ENCODE results near the gene AR. TPM values are rescaled to one million over a fixed set of nuclear protein-coding genes. Genes with fewer than 3 reads are reported as not detected.

AR gene
- total RNA-seq, 1 experiment from 2014 or later = 0.86 TPM

- Histone ChIP-seq H3K27me3 (replicated peaks; ENCODE audit: control insufficient read depth, insufficient read depth, low read length) (no peaks in the 10 kb centered on the region), H3K9me3 (no peaks in the 10 kb centered on the region), H3K36me3 (ENCODE audit: control insufficient read depth, insufficient read depth, low read length) (no peaks in the 10 kb centered on the region), H3K4me1 (no peaks in the 10 kb centered on the region), H3K4me3 (ENCODE audit: low read depth, low read length) (no peak overlapping the region)
- Mint-ChIP-seq H3K36me3 (ENCODE audit: insufficient read depth, unreplicated experiment) (peaks cover 4% of the 10 kb centered on the region), H3K4me3 (ENCODE audit: unreplicated experiment) (no peak overlapping the region), H3K4me1 (ENCODE audit: low read depth, unreplicated experiment) (no peaks in the 10 kb centered on the region), H3K27ac (ENCODE audit: unreplicated experiment) (no peak overlapping the region), H3K9me3 (ENCODE audit: unreplicated experiment) (no peaks in the 10 kb centered on the region), H3K27me3 (ENCODE audit: insufficient read depth, unreplicated experiment) (no peaks in the 10 kb centered on the region)
- intact Hi-C loops (cut with micrococcal nuclease; ENCODE audit: unreplicated experiment) = no loop called here
- BruUV-seq (replicated peaks) = no TSS peak
- TF ChIP-seq CTCF (IDR thresholded peaks at IDR 0.05; ENCODE audit: insufficient read depth in 1 of 2, low read depth in 1 of 2, low read length in 1 of 2, severe bottlenecking in 1 of 2, unreplicated experiment in 1 of 2) = no peak
- no peak for DNase-seq
- CTCF ChIA-PET = no interaction called here
- POLR2A ChIA-PET = no interaction called here
Measured at GRCh38 chrX:67724359-67725110, 180.7 kb downstream of the AR start.

GRCh38 chrX:67725471-67725870 lies 181.7 kb downstream of the AR start:
- Histone ChIP-seq H3K36me3 (ENCODE audit: control insufficient read depth, insufficient read depth, low read length) (no peaks in the 10 kb centered on the region), H3K4me1 (no peaks in the 10 kb centered on the region), H3K4me3 (ENCODE audit: low read depth, low read length) (no peak overlapping the region), H3K9me3 (no peaks in the 10 kb centered on the region), H3K27me3 (replicated peaks; ENCODE audit: control insufficient read depth, insufficient read depth, low read length) (no peaks in the 10 kb centered on the region)
- H3K4me3 Mint-ChIP-seq (ENCODE audit: unreplicated experiment) = no peak overlapping the region
- no peak for TF ChIP-seq CTCF (IDR thresholded peaks at IDR 0.05; ENCODE audit: insufficient read depth in 1 of 2, low read depth in 1 of 2, low read length in 1 of 2, severe bottlenecking in 1 of 2, unreplicated experiment in 1 of 2)
- intact Hi-C loops (cut with micrococcal nuclease; ENCODE audit: unreplicated experiment) = no loop called here
- no peaks in the 10 kb centered on the region for H3K27me3 Mint-ChIP-seq (ENCODE audit: insufficient read depth, unreplicated experiment)
- no peak for DNase-seq
- H3K27ac Mint-ChIP-seq (ENCODE audit: unreplicated experiment) = no peak overlapping the region
- BruUV-seq (replicated peaks) = no TSS peak
- POLR2A ChIA-PET = no interaction called here
- no peaks in the 10 kb centered on the region for H3K4me1 Mint-ChIP-seq (ENCODE audit: low read depth, unreplicated experiment)
- peaks cover 4% of the 10 kb centered on the region for H3K36me3 Mint-ChIP-seq (ENCODE audit: insufficient read depth, unreplicated experiment)
- H3K9me3 Mint-ChIP-seq (ENCODE audit: unreplicated experiment) = no peaks in the 10 kb centered on the region
- CTCF ChIA-PET = no interaction called here

DNA sequence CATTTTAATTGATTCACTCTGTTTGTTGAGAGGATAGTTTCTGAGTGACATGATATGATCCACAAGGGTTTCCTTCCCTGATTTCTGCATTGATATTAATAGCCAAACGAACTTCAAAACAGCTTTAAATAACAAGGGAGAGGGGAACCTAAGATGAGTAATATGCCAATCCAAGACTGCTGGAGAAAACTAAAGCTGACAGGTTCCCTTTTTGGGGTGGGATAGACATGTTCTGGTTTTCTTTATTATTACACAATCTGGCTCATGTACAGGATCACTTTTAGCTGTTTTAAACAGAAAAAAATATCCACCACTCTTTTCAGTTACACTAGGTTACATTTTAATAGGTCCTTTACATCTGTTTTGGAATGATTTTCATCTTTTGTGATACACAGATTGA lies 182.2 kb downstream of the AR start:
- ChIA-PET POLR2A (no interaction called here), CTCF (no interaction called here)
- no peaks in the 10 kb centered on the region for H3K9me3 ChIP-seq
- no peak overlapping the region for H3K4me3 Mint-ChIP-seq (ENCODE audit: unreplicated experiment)
- H3K36me3 Mint-ChIP-seq (ENCODE audit: insufficient read depth, unreplicated experiment) = peaks cover 4% of the 10 kb centered on the region
- intact Hi-C loops (cut with micrococcal nuclease; ENCODE audit: unreplicated experiment) = no loop called here
- DNase-seq = no peak
- no peaks in the 10 kb centered on the region for H3K27me3 Mint-ChIP-seq (ENCODE audit: insufficient read depth, unreplicated experiment)
- no peak for TF ChIP-seq CTCF (IDR thresholded peaks at IDR 0.05; ENCODE audit: insufficient read depth in 1 of 2, low read depth in 1 of 2, low read length in 1 of 2, severe bottlenecking in 1 of 2, unreplicated experiment in 1 of 2)
- H3K27ac Mint-ChIP-seq (ENCODE audit: unreplicated experiment) = no peak overlapping the region
- H3K4me1 Mint-ChIP-seq (ENCODE audit: low read depth, unreplicated experiment) = no peaks in the 10 kb centered on the region
- no peaks in the 10 kb centered on the region for H3K27me3 ChIP-seq (replicated peaks; ENCODE audit: control insufficient read depth, insufficient read depth, low read length)
- BruUV-seq (replicated peaks) = no TSS peak
- H3K36me3 ChIP-seq (ENCODE audit: control insufficient read depth, insufficient read depth, low read length) = no peaks in the 10 kb centered on the region
- H3K4me1 ChIP-seq = no peaks in the 10 kb centered on the region
- H3K9me3 Mint-ChIP-seq (ENCODE audit: unreplicated experiment) = no peaks in the 10 kb centered on the region
- no peak overlapping the region for H3K4me3 ChIP-seq (ENCODE audit: low read depth, low read length)
